ENCODE results near the gene DCAF8.

DNA sequence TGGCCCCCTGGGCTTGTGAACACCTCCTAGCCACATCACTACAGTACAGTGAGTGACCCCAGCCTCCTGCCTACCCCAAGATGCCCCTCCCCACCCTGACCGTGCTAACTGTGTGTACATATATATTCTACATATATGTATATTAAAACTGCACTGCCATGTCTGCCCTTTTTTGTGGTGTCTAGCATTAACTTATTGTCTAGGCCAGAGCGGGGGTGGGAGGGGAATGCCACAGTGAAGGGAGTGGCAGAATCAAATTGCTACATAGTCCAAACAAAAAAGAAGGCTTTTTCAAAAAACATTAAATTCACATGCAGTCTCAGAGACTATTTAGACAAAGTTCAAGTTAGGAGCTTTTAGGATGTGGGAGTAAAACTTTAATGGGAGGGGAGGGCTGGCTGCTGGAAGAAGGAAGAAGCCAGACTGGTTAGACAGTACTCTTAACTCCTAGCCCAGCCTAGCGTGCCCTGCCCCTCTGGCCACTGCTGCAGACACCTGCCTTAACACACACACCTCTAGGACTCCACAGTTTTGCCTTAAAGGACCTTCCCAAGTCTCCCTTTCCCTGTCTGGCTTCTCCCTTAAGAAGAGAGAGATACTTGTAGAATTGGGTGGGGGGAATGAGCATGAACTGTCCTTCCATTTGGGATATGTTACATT, 47.7 kb downstream of the DCAF8 start:
- TF ChIP-seq, protein P1, sequence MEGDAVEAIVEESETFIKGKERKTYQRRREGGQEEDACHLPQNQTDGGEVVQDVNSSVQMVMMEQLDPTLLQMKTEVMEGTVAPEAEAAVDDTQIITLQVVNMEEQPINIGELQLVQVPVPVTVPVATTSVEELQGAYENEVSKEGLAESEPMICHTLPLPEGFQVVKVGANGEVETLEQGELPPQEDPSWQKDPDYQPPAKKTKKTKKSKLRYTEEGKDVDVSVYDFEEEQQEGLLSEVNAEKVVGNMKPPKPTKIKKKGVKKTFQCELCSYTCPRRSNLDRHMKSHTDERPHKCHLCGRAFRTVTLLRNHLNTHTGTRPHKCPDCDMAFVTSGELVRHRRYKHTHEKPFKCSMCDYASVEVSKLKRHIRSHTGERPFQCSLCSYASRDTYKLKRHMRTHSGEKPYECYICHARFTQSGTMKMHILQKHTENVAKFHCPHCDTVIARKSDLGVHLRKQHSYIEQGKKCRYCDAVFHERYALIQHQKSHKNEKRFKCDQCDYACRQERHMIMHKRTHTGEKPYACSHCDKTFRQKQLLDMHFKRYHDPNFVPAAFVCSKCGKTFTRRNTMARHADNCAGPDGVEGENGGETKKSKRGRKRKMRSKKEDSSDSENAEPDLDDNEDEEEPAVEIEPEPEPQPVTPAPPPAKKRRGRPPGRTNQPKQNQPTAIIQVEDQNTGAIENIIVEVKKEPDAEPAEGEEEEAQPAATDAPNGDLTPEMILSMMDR (IDR thresholded peaks at IDR 0.05), result no peak
- TF ChIP-seq ZFX (IDR thresholded peaks at IDR 0.05; ENCODE audit: borderline replicate concordance), result no peak
